RPMI7951 (cell line): ENCODE results near the gene GALNT9. TPM values are rescaled to one million over a fixed set of nuclear protein-coding genes. Genes with fewer than 3 reads are reported as not detected.
"Not testable (repeated sequence)": the region's sequence is repeated elsewhere in the genome, so short reads cannot be mapped to it uniquely, and the experiment has no call there.

Source experiments
- DNase-seq: peaks from one replicate; pipeline ENCODE4 v3.0.0-alpha.2; 2012; ENCODE audit warnings: low read depth
- total RNA-seq: library from RNA; depleted of rRNA; stranded (reverse); fragments of >200 nt; shearing (Covaris generic); gene quantifications from 2 replicates; pipeline ENCODE4 v1.2.3, GENCODE V29; 2014

The GALNT9 gene
- total RNA-seq, 1 experiment from 2014 or later, result not detected

- DNase-seq, result no peak
Observed at GRCh38 chr12:132279930-132280329, 49.5 kb downstream of the GALNT9 start.

DNA sequence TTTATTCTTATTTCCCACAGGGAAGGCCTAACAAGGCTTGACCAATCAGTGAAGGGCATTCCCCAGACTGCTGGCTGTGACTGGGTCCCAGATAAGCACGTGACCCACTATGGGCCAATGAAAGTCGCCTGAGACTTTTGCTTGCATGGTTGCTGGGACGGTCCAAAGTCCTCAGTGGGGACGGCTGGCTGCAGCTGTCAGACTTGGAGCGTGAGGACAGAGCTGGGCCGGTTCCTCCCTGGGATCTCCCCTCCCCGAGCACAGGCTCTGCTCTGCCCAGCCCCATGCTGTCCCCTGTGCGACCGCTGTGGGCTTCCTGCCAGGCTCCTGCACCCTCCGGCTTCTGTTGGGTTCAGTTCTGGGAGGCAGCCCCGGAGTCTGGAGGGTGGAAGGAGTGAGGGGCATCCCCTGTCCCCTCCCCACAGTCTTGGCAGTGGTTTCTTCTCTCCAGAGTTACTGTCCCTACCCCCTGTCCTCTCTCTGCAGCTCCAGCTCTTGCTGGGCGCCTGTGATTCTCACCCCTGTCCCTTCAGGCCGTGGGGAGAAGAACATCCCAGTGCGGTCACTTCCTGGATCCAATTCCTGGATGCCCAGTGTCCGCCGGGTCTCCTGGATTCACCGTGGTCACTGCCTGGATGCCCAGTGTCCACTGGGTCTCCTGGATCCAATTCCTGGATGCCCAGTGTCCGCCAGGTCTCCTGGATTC, 50.1 kb downstream of the GALNT9 start:
- no peak for DNase-seq

DNA sequence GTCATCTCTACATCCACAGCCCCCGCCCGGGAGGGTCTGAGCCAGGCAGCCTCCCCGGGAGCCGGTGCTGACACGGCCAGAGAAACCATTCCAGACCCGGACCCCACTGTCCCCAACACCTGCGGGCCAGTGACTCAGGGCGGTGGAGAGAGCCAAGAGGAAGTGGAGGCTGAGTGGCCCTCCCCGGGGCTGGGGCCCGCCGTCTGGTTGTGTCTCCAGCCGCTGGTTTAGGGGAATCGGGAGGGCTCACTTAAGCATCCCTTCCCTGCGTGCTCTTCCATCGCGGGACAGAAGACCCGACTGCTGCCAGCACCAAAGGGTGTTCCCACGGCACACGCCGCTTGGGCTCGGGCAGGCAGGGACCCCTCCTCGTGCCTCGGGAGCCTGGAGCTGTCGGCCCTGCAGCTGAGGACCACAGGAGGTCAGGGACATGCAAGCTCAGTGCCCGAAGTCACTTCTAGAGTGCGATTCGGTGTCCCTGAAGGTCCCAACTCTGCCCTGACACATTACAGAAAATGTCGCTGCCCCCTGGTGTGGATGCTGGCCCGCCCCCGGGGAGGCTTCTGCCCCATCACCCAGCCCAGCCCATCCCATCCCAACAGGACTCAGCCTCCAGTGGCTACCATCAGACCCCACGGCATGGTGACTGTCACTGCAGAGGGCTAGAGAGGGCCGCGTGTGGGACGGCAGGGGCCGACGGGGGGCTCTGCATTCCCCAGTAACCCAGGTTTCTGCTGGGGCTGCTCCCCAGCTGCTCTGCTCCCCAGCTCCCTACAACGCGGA, 50.8 kb downstream of the GALNT9 start:
- DNase-seq, result no peak

DNA sequence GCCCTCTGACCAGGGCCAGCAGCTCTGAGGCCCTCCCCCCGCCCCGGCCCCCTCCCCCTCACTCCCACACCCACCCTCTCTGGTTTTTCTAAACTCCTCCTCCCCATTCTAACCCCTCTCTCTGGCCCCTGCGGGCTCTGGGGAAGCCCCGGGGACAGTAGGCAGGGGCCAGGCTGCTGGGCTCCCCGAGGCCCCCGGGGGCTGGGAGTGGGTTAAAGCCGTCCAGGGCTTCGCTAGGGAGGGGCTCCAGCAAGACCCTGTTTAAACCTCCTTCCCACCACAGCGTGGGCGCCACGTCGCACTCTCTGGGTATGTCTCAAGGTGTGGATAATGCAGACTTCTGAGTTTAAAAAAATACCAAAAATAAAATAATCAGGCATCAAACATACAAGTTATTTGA, 51.4 kb downstream of the GALNT9 start:
- DNase-seq, result no peak

- no peak for DNase-seq
Observed at GRCh38 chr12:132277374-132277941, 51.9 kb downstream of the GALNT9 start.

DNA sequence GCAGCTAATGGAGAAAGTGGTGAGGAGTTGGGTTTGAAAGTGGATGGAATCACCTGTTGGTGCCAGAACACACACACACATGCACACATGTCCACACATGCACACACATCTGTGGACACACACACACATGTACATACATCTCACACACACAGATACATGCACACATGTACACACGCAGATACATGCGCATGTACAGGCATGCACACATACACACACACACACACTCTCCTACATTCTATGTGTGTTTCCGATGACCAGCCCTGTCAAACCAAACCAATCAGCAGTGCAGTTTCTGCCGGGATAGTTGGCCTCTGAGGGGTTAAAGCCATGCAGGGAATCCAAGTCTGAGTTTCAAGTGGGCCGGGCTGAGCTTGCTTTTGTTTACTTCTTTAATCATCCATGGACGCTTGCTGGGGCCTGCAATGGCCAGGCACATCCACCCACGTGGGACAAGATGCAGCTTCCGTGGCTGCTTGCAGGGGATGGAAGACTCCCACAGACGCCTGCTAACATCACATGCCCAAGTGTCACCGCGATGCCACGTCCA, 52.5 kb downstream of the GALNT9 start:
- no peak for DNase-seq

- DNase-seq, result no peak
Observed at GRCh38 chr12:132276066-132276826, 53.1 kb downstream of the GALNT9 start.

DNA sequence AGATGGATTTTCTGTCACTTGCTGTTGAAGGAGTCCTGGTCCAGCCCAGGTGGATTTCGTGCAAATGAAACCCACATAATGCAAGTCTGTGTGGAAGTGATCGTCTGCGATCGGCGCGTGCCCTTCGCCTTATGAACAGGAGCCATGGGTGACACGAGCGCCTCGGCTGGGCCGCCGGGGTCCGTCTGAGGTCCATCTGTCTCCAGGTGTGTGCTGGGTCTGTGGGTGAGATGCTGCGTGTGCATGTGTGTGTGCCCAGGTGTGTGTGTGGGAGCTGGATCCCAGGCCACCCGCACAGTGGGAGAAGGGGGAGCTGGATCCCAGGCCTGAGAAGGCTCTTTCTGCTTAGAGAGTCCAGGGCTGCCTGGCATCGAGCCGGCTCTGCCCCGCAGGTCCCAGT, 53.8 kb downstream of the GALNT9 start:
- DNase-seq, result no peak

- peak; percentile 42 for DNase-seq
Observed at GRCh38 chr12:132275110-132275531, 54.3 kb downstream of the GALNT9 start.

DNA sequence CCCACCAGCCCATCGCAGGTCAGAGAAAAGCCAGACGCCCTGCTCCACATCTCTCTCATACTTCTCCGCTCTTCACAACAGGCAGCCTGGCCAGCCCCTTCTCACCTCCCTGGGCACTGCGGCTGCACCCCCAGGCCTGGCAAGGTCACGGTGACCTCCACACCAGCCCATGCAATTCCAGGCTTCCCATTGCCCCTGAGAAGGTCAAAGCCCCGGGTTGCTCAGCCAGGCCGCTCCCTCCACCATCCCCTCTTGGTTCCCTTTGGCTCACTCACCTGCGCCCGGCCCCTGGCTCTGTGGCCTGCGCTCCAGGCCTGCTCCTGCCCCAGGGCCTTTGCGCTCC, 55.4 kb downstream of the GALNT9 start:
- DNase-seq, result no peak

DNA sequence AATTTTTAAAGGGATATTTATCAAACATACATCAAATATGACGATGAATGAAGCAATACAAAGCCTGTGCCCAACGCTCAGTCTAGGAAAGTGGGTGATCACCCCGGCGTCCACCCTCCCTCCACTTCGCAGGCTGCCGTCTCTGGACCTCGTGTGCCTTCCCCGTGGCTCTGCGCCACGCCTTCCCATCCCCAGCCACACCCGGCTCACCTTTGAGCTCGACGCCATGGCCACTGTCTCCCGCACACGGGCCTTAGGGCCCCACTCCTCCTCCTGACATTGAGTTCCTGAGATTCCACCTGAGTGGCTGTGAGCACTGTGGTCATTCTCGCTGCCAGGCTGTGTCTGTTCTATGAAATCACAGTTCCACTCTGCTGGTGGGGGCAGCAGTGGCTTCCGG, 56.7 kb downstream of the GALNT9 start:
- DNase-seq, result no peak

- DNase-seq, result no peak
Observed at GRCh38 chr12:132271755-132272092, 57.7 kb downstream of the GALNT9 start.

- DNase-seq, result no peak
Observed at GRCh38 chr12:132270969-132271754, 58.2 kb downstream of the GALNT9 start.

GRCh38 chr12:132270516-132270915, 58.9 kb downstream of the GALNT9 start:
- DNase-seq, result no peak

DNA sequence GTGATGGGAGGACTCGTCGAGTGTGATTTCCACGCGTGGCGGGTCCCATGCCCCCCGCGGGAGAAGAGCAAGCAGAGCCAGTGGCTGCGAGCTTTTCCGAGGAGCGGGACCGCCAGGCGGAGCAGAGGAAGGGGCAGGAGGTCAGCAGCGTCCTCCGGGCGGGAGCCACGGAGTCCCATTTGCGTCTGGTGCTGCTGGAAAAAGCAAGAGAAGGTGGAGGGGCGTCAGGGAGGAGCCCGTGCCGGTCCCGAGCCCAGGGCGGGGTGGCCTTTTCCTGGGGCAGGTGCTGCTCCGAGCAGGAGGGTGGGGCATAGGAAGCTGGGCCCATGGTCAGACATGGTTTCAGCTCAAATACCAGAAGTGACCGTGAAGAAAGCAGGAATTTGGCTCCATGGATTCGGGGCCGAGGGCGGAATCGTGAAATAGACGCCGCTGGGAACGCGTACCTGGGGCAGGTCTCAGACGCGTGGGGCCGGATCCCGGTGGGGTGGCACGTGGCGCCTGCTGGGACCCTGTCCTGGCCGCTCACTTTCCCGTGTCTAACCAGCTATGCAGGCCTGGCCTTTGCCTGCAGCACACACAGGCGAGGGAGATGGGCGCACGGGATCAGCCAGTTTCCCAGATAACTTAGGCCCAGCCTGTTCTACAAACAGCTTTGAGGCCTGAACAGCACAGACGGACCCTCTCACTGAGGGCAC, 60.0 kb downstream of the GALNT9 start:
- no peak for DNase-seq

- no peak for DNase-seq
Observed at GRCh38 chr12:132268674-132269073, 60.7 kb downstream of the GALNT9 start.

- no peak for DNase-seq
Observed at GRCh38 chr12:132267873-132268272, 61.5 kb downstream of the GALNT9 start.

DNA sequence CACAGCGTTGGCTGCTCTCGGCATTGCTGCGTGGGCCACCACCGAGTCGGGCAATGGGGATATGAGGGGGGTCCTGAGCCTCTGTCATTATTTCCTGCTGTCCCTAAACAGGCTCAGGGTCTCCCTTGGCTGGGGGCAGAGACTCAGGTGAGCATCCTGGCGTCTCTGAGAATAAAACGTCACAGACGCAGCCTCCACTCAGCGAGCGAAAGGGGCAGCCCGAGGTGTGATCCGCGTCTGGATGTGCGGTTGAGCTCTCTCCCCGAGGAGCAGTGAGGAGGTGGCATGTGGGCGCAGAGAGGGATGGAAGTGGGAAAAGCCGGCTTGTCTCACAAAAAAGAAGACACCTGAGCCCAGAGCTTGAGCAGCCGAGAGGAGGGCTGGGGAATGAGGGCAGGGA, 62.6 kb downstream of the GALNT9 start:
- no peak for DNase-seq

- DNase-seq, result no peak
Observed at GRCh38 chr12:132266370-132266769, 63.0 kb downstream of the GALNT9 start.

GRCh38 chr12:132265822-132266221, 63.6 kb downstream of the GALNT9 start:
- not testable (repeated sequence) for DNase-seq
